Hindlimb muscle (tissue), 1 donor: ENCODE measurements around the gene GGA3. TPM values are rescaled to one million over a fixed set of nuclear protein-coding genes. Genes with fewer than 3 reads are reported as not detected.

Experiments used
- DNase-seq: peaks from one replicate; pipeline ENCODE4 v3.0.0-alpha.2; 2013
- polyA plus RNA-seq: library from polyadenylated mRNA; unstranded; fragments of 120-200 nt; gene quantifications from one replicate; pipeline ENCODE4 v1.2.1, GENCODE V29; 2013; ENCODE audit not compliant: insufficient read length

The GGA3 gene
- polyA plus RNA-seq, 1 donor, result 31.5 TPM

DNA sequence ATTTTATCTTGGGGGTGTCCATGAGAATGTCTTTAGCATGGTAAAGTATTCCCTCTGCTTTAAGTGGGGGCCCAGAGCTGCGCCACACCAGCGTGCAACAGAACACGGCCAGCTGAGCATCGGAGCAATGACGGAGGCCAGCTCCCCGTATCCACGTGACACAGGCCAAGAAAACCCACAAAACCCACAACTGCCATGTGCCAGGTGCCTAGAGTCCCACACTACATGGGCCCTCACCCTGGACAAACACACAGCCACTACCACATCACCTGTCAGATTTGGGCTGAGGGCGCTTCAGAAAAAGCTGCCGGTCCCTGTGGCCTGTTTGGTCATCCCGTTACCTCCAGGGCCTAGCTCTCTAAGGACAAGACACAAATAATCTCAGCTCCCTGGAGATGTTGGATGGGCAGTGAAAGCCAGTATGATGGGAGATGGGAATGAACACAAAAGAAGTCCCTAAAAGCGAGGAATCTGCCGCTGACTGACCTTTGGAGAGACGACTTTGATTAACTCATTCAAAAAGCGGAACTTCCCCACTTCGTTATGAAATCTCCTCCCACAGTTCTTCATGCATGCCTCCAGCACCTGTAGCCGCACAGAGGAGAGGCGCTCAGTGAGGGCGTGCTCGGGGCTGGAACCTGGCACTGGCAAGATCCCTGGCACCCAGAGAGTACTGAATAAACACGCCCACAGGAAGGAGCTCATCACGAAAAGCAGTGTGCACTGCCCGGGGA, 17.1 kb downstream of the GGA3 start:
- no peak for DNase-seq

GRCh38 chr17:75242461-75243042, 18.9 kb downstream of the GGA3 start:
- no peak for DNase-seq

DNA sequence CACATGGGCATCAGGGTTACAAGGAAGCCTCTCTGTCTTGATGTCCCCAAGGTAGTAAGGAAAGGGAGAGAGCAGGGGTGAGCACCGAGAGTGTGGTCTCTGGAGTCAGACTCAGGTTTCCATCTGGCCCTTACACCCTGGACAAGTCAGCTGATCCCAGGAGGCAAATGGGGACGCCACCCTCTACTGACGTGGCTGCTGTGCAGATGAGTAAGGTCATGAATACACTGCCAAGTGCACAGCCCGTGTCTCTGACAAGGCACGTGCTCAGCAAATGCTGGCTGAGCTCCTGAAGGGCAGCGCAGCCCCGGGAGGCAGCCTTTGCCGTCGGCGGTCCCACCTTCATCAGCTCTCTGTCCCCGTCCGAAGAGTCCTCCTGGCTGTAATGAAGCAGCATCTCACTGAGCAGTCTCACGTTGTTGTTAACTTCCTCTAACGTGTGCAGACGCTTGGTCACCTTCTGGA, 19.4 kb downstream of the GGA3 start:
- DNase-seq, result no peak

GRCh38 chr17:75241502-75241901, 19.9 kb downstream of the GGA3 start:
- no peak for DNase-seq

DNA sequence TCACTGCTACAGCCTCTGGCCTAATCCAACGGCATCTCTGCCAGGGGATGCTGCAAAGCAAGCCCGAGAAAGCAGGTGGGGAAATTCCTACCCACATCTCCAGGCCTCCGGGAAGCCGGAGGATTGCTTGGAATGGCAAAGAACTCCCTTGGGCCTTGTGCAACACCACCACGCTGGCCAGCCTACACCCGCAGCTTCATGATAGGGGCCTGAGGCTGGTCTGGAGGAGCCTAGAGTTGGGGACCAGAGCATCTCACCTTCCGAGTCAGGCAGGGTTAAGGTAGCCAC, 20.3 kb downstream of the GGA3 start:
- no peak for DNase-seq

- no peak for DNase-seq
These were observed 20.8 kb downstream of the GGA3 start for GRCh38 chr17:75240394-75241142.

GRCh38 chr17:75239778-75240393, 21.5 kb downstream of the GGA3 start:
- no peak for DNase-seq

GRCh38 chr17:75239214-75239613, 22.2 kb downstream of the GGA3 start:
- DNase-seq, result no peak

DNA sequence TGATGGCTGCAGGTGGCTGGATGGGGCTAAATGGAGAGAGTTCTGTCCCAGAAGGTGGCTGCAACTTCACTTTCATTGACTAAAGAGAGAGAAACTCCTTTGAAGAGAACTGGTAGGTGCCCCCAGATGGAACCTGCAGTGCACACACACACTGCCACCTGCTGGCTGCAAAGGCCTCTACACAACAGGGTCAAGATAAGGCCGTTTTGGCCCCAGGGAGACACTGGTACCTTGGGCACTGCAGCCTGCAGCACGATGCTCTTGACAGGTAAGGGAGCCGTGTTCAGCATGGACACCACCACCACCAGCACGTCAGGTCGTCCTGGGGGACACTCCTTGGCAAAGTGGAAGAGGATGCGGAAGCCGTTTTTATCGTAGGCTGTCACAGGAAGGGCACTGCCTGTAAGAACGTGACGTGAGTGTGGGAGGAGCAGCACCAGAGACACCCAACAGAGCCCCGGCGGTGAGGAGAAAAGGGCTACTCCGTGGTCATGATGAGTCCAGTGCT, 22.7 kb downstream of the GGA3 start:
- no peak for DNase-seq

- DNase-seq, result no peak
These were observed 23.3 kb downstream of the GGA3 start for GRCh38 chr17:75238020-75238580.

- no peak for DNase-seq
These were observed 24.0 kb downstream of the GGA3 start for GRCh38 chr17:75237100-75238014.

GRCh38 chr17:75232786-75233185, 28.6 kb downstream of the GGA3 start:
- DNase-seq, result no peak

DNA sequence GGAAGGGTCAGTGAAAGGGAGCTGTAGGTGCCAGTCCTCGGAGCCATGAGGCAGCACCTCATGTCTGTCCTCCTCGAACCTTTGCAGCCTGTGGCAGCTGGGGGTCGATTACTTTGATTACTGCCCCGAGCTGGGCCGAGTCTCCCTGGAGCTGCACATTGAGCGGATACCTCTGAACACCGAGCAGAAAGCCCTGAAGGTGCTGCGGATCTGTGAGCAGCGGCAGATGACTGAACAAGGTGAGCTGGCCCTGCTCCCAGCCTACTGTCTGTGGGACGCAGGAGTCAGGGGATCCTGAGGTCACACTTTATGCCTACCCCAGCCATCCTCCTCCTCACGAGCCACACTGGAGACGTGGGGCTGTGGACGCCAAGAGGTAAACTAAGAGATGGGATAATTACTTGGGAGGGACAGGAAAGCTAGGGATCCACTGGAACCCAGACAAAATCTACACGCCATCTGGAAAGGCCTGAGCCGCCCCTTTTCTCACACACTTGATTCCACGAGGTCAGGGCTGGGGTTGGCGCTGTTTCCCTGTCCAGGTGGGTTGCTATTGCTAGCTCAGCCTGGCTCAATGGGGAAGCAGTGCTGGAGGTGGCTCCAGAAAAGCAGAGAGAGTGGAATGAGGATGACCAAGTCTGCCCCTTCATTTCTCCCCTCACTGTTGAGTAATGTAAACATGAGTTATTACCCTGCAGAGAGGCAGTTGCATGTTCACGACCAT, 29.5 kb downstream of the GGA3 start:
- DNase-seq, result no peak

GRCh38 chr17:75231071-75231470, 30.3 kb downstream of the GGA3 start:
- no peak for DNase-seq

GRCh38 chr17:75228847-75229246, 32.6 kb downstream of the GGA3 start:
- no peak for DNase-seq

GRCh38 chr17:75228305-75228704, 33.1 kb downstream of the GGA3 start:
- DNase-seq, result no peak

DNA sequence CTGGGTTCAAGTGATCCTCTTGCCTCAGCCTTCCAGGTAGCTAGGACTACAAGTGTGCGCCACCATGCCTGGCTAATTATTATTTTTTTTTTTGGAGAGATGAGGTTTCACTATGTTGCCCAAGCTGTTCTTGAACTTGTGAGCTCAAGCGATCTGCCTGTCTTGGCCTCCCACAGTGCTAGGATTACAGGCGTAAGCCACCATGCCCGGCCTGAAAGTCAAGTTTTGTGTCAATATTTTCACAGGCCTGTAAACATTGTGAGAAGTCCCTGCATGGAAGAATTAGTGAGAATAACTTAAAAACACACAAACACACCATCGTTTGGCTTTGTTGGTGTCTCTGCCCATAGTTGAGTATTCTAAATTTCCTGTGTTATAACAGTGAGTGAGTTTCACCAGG, 33.7 kb downstream of the GGA3 start:
- DNase-seq, result no peak

GRCh38 chr17:75225016-75225415, 36.4 kb downstream of the GGA3 start:
- no peak for DNase-seq

DNA sequence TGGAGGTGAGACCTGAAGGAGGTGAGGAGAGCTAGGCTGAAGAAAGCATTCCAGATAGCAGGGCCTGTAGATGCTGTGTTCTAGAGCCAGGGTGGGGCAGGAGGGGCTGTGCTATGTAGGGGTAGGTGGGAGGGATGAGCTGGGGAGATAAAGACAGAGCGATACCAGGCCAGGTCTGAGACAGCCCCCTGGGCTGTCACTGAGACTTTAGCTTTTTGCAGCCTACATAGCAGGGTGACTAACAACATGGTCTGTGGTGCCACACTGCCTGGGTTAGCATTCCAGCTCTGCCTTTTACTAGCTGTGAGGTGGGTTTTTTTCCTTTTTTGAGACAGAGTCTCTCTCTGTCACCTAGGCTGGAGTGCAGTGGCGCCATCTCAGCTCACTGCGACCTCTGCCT, 41.6 kb downstream of the GGA3 start:
- DNase-seq, result no peak

- DNase-seq, result no peak
These were observed 43.3 kb downstream of the GGA3 start for GRCh38 chr17:75218131-75218530.

GRCh38 chr17:75209061-75209460, 52.3 kb downstream of the GGA3 start:
- DNase-seq, result no peak
